ENCODE results near the gene DNAH7. TPM values are rescaled to one million over a fixed set of nuclear protein-coding genes. Genes with fewer than 3 reads are reported as not detected.

The DNAH7 gene
- total and polyA plus RNA-seq, 2 of the 13 experiments (the other 11 are each of a cell fraction or from before 2014, with no cell fraction given): 0.09 TPM; not detected in 1

DNA sequence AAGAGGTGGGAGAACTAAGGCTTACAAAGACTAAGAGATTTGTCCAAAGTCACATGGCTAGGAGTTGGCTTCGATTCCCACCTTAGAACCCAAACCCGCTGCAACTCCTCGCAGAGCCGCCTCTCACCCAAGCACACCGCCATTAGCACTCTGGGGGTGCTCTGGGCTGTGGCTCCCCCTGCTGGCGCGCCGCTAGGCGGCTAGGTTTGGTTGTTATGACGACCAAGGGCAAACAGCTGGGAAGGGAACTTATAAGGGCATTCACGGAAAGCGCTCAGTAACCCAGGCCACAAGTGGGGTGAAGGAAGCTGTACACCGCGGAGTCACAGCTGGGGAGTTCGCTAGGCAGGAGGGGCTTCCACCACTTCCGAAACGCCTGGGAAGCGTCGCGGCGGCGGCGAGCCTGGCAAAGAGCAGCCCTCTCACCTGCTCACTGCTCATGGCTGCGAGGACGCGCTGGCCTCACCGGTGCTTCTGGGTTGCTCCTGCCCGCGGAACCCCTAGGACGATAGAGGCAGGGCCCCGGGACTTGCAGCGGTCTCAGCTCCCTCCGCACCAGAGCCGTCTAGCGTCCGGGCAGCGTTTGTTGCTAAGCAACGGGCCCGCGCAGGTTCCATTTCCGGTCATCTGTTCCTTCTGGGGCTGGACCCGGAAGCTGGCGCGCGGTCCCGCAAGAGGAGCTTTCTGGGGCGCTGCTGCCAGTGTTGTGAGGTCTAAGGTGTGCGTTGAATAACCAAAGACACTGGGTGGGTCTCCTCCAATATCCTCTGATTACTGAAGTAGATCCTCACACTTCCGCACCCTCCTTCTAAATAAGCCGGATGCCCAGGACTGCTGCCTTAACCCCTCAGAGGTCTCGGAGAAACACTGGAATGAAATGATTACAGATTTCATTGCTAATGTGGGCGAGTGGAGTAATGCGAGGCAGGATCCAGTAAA is at the start of gene DNAH7 (continued):
- no peak for TF ChIP-seq NR2F1 (CRISPR knock-in tag; IDR thresholded peaks at IDR 0.05)
- TF ChIP-seq ZNF326 (CRISPR knock-in tag; IDR thresholded peaks at IDR 0.05; ENCODE audit: borderline replicate concordance): no peak
- TF ChIP-seq PHF21A (CRISPR knock-in tag; IDR thresholded peaks at IDR 0.05): peak; percentile 26; the same call in 1 of the 2 replicates
- peak; percentile 90; the same call in 1 of the 2 replicates for TF ChIP-seq SIN3A (IDR thresholded peaks at IDR 0.05; ENCODE audit: borderline replicate concordance, low read depth, low read length)
- TF ChIP-seq RFXANK (CRISPR knock-in tag; IDR thresholded peaks at IDR 0.05): no peak
- no peak for TF ChIP-seq ZNF75D (CRISPR knock-in tag; IDR thresholded peaks at IDR 0.05; ENCODE audit: borderline replicate concordance)
- TF ChIP-seq NFATC3 (CRISPR knock-in tag; IDR thresholded peaks at IDR 0.05): no peak
- TF ChIP-seq SRSF4 (IDR thresholded peaks at IDR 0.05; ENCODE audit: low read depth, low read length, poor library complexity, severe bottlenecking): no peak
- TF ChIP-seq, protein P1, sequence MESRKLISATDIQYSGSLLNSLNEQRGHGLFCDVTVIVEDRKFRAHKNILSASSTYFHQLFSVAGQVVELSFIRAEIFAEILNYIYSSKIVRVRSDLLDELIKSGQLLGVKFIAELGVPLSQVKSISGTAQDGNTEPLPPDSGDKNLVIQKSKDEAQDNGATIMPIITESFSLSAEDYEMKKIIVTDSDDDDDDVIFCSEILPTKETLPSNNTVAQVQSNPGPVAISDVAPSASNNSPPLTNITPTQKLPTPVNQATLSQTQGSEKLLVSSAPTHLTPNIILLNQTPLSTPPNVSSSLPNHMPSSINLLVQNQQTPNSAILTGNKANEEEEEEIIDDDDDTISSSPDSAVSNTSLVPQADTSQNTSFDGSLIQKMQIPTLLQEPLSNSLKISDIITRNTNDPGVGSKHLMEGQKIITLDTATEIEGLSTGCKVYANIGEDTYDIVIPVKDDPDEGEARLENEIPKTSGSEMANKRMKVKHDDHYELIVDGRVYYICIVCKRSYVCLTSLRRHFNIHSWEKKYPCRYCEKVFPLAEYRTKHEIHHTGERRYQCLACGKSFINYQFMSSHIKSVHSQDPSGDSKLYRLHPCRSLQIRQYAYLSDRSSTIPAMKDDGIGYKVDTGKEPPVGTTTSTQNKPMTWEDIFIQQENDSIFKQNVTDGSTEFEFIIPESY (CRISPR knock-in tag; IDR thresholded peaks at IDR 0.05): peak; percentile 76
- TF ChIP-seq, protein P2, sequence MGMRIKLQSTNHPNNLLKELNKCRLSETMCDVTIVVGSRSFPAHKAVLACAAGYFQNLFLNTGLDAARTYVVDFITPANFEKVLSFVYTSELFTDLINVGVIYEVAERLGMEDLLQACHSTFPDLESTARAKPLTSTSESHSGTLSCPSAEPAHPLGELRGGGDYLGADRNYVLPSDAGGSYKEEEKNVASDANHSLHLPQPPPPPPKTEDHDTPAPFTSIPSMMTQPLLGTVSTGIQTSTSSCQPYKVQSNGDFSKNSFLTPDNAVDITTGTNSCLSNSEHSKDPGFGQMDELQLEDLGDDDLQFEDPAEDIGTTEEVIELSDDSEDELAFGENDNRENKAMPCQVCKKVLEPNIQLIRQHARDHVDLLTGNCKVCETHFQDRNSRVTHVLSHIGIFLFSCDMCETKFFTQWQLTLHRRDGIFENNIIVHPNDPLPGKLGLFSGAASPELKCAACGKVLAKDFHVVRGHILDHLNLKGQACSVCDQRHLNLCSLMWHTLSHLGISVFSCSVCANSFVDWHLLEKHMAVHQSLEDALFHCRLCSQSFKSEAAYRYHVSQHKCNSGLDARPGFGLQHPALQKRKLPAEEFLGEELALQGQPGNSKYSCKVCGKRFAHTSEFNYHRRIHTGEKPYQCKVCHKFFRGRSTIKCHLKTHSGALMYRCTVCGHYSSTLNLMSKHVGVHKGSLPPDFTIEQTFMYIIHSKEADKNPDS (CRISPR knock-in tag; IDR thresholded peaks at IDR 0.05): no peak
- TF ChIP-seq, protein P3, sequence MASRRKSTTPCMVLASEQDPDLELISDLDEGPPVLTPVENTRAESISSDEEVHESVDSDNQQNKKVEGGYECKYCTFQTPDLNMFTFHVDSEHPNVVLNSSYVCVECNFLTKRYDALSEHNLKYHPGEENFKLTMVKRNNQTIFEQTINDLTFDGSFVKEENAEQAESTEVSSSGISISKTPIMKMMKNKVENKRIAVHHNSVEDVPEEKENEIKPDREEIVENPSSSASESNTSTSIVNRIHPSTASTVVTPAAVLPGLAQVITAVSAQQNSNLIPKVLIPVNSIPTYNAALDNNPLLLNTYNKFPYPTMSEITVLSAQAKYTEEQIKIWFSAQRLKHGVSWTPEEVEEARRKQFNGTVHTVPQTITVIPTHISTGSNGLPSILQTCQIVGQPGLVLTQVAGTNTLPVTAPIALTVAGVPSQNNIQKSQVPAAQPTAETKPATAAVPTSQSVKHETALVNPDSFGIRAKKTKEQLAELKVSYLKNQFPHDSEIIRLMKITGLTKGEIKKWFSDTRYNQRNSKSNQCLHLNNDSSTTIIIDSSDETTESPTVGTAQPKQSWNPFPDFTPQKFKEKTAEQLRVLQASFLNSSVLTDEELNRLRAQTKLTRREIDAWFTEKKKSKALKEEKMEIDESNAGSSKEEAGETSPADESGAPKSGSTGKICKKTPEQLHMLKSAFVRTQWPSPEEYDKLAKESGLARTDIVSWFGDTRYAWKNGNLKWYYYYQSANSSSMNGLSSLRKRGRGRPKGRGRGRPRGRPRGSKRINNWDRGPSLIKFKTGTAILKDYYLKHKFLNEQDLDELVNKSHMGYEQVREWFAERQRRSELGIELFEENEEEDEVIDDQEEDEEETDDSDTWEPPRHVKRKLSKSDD (CRISPR knock-in tag; IDR thresholded peaks at IDR 0.05; ENCODE audit: low read depth): no peak
- peak; percentile 52; the same call in 1 of the 2 replicates for TF ChIP-seq FOXA3 (CRISPR knock-in tag; IDR thresholded peaks at IDR 0.05)
- TF ChIP-seq ZNF619 (CRISPR knock-in tag; IDR thresholded peaks at IDR 0.05): peak; percentile 97
- no peak for TF ChIP-seq ZNF33A (CRISPR knock-in tag; IDR thresholded peaks at IDR 0.05; ENCODE audit: borderline replicate concordance)
- TF ChIP-seq, protein P4, sequence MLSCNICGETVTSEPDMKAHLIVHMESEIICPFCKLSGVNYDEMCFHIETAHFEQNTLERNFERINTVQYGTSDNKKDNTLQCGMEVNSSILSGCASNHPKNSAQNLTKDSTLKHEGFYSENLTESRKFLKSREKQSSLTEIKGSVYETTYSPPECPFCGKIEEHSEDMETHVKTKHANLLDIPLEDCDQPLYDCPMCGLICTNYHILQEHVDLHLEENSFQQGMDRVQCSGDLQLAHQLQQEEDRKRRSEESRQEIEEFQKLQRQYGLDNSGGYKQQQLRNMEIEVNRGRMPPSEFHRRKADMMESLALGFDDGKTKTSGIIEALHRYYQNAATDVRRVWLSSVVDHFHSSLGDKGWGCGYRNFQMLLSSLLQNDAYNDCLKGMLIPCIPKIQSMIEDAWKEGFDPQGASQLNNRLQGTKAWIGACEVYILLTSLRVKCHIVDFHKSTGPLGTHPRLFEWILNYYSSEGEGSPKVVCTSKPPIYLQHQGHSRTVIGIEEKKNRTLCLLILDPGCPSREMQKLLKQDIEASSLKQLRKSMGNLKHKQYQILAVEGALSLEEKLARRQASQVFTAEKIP (CRISPR knock-in tag; IDR thresholded peaks at IDR 0.05; ENCODE audit: borderline replicate concordance): no peak
- TF ChIP-seq, protein P5, sequence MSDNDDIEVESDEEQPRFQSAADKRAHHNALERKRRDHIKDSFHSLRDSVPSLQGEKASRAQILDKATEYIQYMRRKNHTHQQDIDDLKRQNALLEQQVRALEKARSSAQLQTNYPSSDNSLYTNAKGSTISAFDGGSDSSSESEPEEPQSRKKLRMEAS (IDR thresholded peaks at IDR 0.05): peak; percentile 89
- peak; percentile 92; the same call in 1 of the 2 replicates for TF ChIP-seq AHR (CRISPR knock-in tag; IDR thresholded peaks at IDR 0.05)
- peak; percentile 89 for TF ChIP-seq ZNF781 (CRISPR knock-in tag; IDR thresholded peaks at IDR 0.05; ENCODE audit: borderline replicate concordance, not compliant biosample characterization)
- TF ChIP-seq MED8 (CRISPR knock-in tag; IDR thresholded peaks at IDR 0.05; ENCODE audit: insufficient replicate concordance): no peak

Measured in HepG2 (cell line).